Fibroblast of skin of right quadriceps (primary cell): ENCODE results near the gene PPP2R5E.
"Not testable (repeated sequence)": the region's sequence is repeated elsewhere in the genome, so short reads cannot be mapped to it uniquely, and the experiment has no call there.

Source experiments
- DNase-seq: peaks from one replicate; pipeline ENCODE4 v3.0.0-alpha.2; 2013

The PPP2R5E gene

DNA sequence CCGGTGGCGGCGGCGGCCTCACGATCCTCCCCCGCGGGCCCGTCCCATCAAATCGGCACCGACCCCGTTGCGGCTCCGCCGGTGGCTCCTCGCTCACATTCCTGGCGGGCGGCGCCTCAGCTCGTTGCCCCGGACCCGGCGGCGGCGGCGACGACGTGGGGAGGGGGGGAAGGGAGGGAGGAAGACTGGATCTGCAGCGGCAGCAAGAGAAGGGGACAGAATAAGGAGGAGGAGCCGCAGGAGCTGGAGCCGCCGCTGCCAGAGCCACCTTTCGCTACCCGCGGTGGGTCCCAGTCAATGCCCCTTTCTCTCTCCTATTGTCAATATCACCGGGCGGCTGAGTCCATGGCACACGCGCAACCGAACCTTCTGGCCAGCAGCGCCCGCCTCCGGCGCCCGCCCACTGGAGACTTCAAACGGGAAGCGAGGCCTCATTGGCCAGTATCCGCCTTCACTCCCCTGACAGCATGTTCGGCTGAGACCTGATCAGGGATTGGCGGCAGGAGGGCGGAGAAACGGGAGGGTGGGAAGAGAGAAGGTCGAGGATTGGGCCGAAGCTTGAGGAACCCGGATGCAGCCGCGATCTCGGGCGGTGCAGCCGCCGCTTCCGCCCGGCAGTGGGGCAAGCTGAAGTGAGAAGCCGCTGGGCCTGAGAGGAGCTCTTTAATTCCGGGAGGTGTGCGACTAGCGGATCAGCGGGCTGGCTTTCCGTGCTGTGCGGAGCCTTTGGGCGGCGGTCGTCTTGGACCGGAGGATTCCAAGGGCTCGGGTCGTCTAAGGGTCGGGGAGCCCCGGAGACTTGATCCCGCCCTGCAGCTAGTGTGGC is at the start of gene PPP2R5E:
PPP2R5E (minus strand) TSS at position 378 of the 826 bp plus-strand sequence. CDS start 3,692 bp downstream, outside the sequence.
- DNase-seq, result peak; percentile 99

DNA sequence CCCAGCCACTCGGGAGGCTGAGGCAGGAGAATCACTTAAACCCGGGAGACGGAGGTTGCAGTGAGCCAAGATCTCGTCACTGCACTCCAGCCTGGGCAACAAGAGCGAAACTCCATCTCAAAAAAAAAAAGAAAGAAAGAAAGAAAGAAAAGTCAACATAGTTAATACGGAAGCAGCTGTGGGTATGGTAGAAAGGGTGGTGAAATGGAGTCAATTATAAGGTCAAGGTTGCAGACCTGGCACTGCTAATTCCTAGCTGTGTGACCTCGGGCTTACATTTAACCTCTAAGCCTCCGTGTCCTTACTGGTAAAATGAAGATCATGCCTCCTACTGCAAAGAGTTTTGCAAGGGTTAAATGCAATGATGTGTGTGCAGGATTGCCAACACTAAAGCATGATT is 39.9 kb upstream of the PPP2R5E start:
- DNase-seq, result not testable (repeated sequence)

GRCh38 chr14:63581491-63581890 is 38.3 kb upstream of the PPP2R5E start:
- no peak for DNase-seq

GRCh38 chr14:63578300-63578699 is 35.1 kb upstream of the PPP2R5E start:
- DNase-seq, result no peak

- peak; percentile 38 for DNase-seq
Observed at GRCh38 chr14:63573581-63573980, 30.4 kb upstream of the PPP2R5E start.

- DNase-seq, result no peak
Observed at GRCh38 chr14:63565448-63565847, 22.3 kb upstream of the PPP2R5E start.

GRCh38 chr14:63564318-63564717 is 21.1 kb upstream of the PPP2R5E start:
- DNase-seq, result no peak

GRCh38 chr14:63563370-63564026 is 20.3 kb upstream of the PPP2R5E start:
- no peak for DNase-seq

GRCh38 chr14:63562405-63562804 is 19.2 kb upstream of the PPP2R5E start:
- no peak for DNase-seq

DNA sequence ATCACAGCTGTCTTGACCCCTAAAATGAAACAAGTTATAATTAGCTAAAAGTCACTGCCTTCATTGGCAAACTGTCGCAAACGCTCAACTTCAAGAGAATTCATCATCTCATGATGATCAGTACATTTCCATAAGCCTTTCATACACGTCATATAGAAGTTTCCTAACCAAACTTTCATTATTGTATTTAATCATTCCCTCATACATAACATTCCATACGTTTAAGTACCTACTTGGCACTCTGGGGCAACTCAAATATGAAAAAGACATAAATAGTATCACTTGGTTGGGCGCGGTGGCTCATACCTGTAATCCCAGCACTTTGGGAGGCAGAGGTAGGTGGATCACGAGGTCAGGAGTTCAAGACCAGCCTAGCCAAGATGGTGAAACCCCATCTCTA is 12.4 kb upstream of the PPP2R5E start:
- no peak for DNase-seq

- peak; percentile 50 for DNase-seq
Observed at GRCh38 chr14:63551332-63551731, 8.2 kb upstream of the PPP2R5E start.

GRCh38 chr14:63547798-63548335 is 4.7 kb upstream of the PPP2R5E start:
- no peak for DNase-seq

GRCh38 chr14:63545431-63545830 is 2.3 kb upstream of the PPP2R5E start:
- no peak for DNase-seq

- no peak for DNase-seq
Observed at GRCh38 chr14:63544591-63545299, 1.6 kb upstream of the PPP2R5E start.

DNA sequence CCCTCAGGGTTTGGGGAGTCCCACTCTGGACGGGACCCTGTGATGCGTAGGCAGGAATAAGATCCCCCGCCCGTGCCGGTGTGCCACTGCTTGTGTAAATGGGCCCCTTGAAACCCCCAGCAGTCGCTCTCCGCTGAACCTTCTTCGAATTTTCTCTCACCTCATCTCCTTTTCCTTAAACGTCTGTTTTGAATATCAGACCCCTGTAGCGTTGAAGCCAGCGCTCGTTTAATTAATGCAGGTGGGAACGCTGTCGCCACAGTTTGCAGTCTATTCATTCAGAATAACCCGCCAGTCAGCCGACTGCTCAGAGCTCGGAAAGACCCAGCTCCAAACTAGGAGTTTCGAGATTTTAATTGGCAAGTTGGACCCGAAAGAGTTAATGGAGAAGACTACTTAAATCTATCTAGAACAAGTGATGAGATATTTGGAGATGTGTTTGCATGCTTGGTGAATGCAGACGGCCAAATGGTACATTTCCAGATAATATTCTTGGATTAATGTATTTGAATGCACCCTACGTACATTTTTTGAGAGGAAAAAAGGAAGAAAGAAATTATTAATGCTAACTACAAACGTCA is 739 bp upstream of the PPP2R5E start:
- DNase-seq, result no peak

DNA sequence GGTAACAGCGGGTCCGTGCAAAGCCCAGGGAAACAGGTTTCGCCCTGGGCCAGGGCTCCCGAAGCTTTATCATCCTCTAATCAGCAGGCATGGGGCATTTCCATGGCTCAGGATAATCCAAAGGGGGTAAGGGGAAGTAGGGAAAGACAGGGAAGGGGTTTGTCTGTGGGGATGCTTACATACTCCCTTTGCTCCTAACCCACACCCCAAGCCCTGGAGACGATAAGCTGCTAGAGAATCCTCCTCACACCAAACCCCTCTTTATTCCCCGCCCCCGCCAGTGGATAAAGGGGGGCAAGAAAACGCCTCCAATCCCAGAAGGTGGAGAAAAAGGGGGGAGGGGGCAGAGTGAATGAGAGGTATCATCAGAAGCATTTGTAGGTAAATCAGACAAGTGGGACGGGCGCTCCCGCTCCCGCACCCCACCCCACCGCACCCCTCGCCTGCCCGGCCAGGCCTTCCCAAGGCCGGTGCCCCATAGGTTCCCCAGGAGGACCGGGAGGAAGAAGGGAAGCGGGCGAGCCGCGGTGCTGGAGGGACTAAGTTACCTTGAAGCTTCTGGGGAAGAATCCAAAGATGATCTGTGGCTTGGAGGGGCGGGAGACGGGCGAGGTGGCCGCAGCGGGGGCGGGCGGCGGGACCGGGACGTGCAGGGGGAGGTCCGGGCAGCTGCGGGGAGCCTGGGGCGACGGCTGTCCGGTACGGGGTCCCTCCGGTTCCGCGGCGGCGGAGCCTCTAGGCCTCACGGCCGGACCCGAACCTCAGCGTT is 762 bp downstream of the PPP2R5E start:
- peak; percentile 15 for DNase-seq

DNA sequence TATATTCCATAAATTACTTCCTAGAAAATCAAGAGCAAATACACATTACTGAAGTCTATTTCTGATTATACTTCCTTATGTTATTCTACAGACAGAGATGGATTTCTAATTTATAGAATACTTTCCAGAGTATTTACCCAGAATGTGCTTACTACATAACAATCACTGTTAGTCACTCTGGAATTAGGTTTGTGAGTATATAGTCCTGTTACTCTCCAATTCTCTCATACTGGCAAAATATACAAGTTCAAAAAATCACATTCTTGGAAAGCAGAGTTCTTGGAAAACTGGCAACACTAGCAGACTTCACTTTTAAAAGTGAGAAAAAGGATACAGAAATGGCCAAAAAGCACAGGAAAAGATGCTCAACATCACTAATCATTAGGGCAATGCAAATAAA is 7.3 kb downstream of the PPP2R5E start:
- DNase-seq, result no peak

- DNase-seq, result no peak
Observed at GRCh38 chr14:63533474-63533873, 9.7 kb downstream of the PPP2R5E start.

GRCh38 chr14:63524537-63525155 is 18.5 kb downstream of the PPP2R5E start:
- DNase-seq, result no peak

DNA sequence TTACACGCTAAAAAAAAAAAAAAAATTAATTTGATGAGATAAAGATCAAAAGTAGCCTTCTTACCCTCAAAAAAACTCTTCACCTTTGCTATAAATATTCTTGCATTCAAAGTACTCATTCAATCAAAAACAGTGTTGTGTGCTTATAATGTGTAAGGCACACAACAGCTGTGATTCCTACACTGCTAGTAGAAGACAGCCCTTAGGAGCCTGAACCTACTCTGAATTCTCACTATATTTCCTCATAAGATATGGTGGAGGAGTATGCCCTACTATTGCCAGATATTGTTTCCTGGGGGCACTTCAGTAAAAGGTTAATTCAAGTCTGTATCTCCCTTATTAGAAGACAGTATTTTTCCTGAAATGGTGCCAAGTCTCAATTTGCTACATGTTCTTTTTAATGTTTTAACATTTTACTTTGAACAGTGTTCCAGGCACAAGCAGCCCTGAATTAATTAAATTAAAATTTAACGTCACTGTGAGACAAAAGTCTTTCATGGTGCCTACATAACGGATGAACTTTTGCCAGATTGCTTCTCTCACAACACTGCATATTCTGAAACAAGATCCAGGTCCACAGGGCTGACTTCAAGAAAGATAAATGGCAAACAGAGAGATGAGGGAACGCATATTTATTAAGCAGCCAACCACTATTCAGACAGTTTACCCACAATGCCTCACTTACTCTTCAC is 19.3 kb downstream of the PPP2R5E start:
- DNase-seq, result no peak

DNA sequence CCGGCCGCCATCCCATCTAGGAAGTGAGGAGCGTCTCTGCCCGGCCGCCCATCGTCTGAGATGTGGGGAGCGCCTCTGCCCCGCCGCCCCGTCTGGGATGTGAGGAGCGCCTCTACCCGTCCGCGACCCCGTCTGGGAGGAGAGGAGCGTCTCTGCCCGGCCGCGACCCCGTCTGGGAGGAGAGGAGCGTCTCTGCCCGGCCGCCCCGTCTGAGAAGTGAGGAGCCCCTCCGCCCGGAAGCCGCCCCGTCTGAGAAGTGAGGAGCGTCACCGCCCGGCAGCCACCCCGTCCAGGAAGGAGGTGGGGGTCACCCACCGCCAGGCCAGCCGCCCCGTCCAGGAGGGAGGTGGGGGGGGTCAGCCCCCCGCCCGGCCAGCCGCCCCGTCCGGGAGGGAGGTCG is 20.7 kb downstream of the PPP2R5E start:
- not testable (repeated sequence) for DNase-seq
